Smooth muscle cell (in vitro differentiated cells): ENCODE data around the gene ZFP42. TPM values are rescaled to one million over a fixed set of nuclear protein-coding genes. Genes with fewer than 3 reads are reported as not detected.
A peak's percentile ranks its signal among the peaks of the same experiment; 100 is the strongest.

Experiments used
- DNase-seq: peaks from one replicate; lab custom pipeline; 2025; ENCODE audit not compliant: unreplicated experiment; lab: John Stamatoyannopoulos, UW
- H2AFZ ChIP-seq: fragments of 200-600 bp; sonication (generic); 2 replicates; pipeline ENCODE4 v1.6.0; 2016; ENCODE audit warnings: antibody characterized with exemption, low read depth, mild to moderate bottlenecking
- H3F3A ChIP-seq: fragments of 200-600 bp; sonication (generic); 2 replicates; pipeline ENCODE4 v1.6.0; 2017; ENCODE audit warnings: antibody characterized with exemption, low read depth
- H3K27ac ChIP-seq: fragments of 200-600 bp; sonication (generic); 2 replicates; pipeline ENCODE4 v1.5.1; 2016; ENCODE audit warnings: low read depth, mild to moderate bottlenecking
- H3K27me3 ChIP-seq: fragments of 200-600 bp; sonication (generic); 2 replicates; pipeline ENCODE4 v1.6.1; 2016; ENCODE audit warnings: low read depth, mild to moderate bottlenecking
- H3K36me3 ChIP-seq: fragments of 200-600 bp; sonication (generic); 2 replicates; pipeline ENCODE4 v1.5.1; 2016; ENCODE audit warnings: low read depth
- H3K4me1 ChIP-seq: fragments of 200-600 bp; sonication (generic); 2 replicates; pipeline ENCODE4 v1.5.1; 2016; ENCODE audit warnings: low read depth
- H3K4me2 ChIP-seq: fragments of 200-600 bp; sonication (generic); 2 replicates; pipeline ENCODE4 v1.6.0; 2016; ENCODE audit warnings: mild to moderate bottlenecking
- H3K4me3 ChIP-seq: fragments of 200-600 bp; sonication (generic); 2 replicates; pipeline ENCODE4 v1.5.1; 2016; ENCODE audit warnings: mild to moderate bottlenecking
- H3K79me2 ChIP-seq: fragments of 200-600 bp; sonication (generic); 2 replicates; pipeline ENCODE4 v1.6.0; 2016; ENCODE audit warnings: low read depth, mild to moderate bottlenecking
- H3K9ac ChIP-seq: fragments of 200-600 bp; sonication (generic); 2 replicates; pipeline ENCODE4 v1.6.0; 2016; ENCODE audit warnings: low read depth
- H3K9me3 ChIP-seq: fragments of 200-600 bp; sonication (generic); replicated peaks from 2 replicates; pipeline ENCODE4 v1.5.1; 2016; ENCODE audit warnings: low read depth
- H4K20me1 ChIP-seq: fragments of 200-600 bp; sonication (generic); 2 replicates; pipeline ENCODE4 v1.6.0; 2016; ENCODE audit warnings: low read depth
- CTCF ChIP-seq: fragments of 200-600 bp; sonication (generic); IDR thresholded peaks from 2 replicates; pipeline ENCODE4 v1.5.1; 2017; ENCODE audit warnings: borderline replicate concordance, mild to moderate bottlenecking, antibody characterized with exemption; ENCODE audit not compliant: insufficient read depth, poor library complexity, severe bottlenecking
- WGBS: methylation state at CpG from one replicate; pipeline ENCODE4 v1.1.7; 2016; ENCODE audit warnings: low lambda C conversion rate; 5-methylcytosine and 5-hydroxymethylcytosine counted together
- polyA plus RNA-seq: library from polyadenylated mRNA; unstranded; fragments of >200 nt; fragmentation: Nextera tagmentation; extraction: Ambion mirVana; gene quantifications from 2 replicates; pipeline ENCODE4 v1.2.1, GENCODE V29; 2016
- total RNA-seq: library from RNA; depleted of rRNA; stranded (reverse); fragments of >200 nt; gene quantifications from 2 replicates; pipeline ENCODE4 v1.2.3, GENCODE V29; 2014

ZFP42 gene
- 30.4 and 31.5 TPM in 2 replicates for total RNA-seq
- 15.7 and 24.0 TPM in 2 replicates for polyA plus RNA-seq

DNA sequence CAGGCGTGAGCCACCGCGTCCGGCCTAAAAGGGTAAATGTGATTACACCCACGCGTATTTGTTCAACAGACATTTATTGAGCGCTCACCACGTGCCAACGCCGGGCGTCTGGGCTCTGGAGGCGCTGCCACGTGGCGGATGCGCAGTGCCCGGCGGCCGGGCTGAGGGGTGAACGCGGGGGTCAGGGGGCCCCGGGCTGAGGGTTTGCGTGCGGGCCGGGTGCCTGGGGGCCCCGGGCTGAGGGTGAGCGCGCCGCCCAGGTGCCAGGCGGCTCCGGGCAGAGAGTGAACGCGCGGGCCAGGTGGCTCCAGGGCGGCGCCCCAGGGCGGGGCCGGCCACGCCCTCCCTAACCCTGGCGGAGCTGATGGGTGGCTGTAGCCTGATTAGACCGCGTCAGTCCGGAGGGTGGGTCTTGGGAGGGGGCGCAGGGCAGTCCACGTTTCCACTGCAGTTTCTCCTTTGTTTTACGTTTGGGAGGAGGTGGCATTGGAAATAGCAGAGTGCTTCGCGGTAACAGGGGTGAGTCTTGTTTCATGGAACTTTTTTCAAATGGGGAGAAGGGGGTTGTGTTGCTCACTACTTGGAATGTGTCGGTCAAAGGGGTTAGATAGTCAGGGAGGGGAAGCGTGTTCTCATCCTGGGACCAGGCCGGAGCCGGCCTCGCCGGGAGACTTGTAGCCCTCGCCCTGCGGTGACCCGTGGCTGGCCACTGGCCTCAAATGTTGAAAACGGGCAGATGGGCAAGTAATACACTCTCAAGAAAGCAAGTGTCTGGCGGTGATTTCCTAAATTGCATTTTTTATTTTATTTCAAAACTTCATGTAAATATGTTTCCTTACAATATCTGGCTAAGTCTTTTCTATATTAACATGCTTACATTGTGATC lies at the start of gene ZFP42:
ZFP42 (plus strand) TSS at position 450 of the 886 bp plus-strand sequence. CDS start 7,037 bp downstream, outside the sequence.
- Histone ChIP-seq H3K27me3 (no peaks in the 10 kb centered on the region), H2AFZ (peak within 1 kb of the TSS; percentile 90), H3F3A (peaks cover 11% of the 10 kb centered on the region), H3K27ac (peak within 1 kb of the TSS; percentile 31), H3K9me3 (no peaks in the 10 kb centered on the region), H3K79me2 (peaks cover 16% of the 10 kb centered on the region), H4K20me1 (peaks cover 4% of the 10 kb centered on the region), H3K36me3 (no peaks in the 10 kb centered on the region), H3K4me3 (peak within 1 kb of the TSS; percentile 51), H3K4me1 (peaks cover 7% of the 10 kb centered on the region), H3K9ac (peak within 1 kb of the TSS; percentile 37), H3K4me2 (peak within 1 kb of the TSS; percentile 85)
- TF ChIP-seq CTCF: no peak
- WGBS: 10% methylated on average over 43 of the region's 58 CpGs
- DNase-seq: no peak

DNA sequence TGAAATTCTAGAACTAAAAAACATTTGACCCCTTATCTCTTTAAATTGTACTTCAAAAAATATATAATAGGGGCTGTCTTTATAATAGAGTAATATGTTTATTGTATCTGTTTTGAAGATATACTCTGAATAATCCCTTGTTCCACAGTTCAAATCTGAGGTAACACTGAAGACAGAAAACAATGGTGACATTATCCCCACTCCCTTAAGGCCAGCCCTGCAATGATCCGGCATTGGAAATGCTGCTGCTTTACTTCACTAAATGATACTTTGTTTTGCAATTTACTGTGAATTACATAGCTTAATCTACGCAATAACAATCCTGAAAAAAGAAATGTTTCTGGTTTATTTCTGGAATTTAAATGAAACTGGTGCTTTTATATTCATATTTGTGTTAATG lies 34.4 kb upstream of the ZFP42 start:
- Histone ChIP-seq H3K27ac (no peak overlapping the region), H3K4me2 (no peak overlapping the region), H3K27me3 (no peaks in the 10 kb centered on the region), H3K79me2 (no peaks in the 10 kb centered on the region), H4K20me1 (no peaks in the 10 kb centered on the region), H3F3A (no peaks in the 10 kb centered on the region), H3K4me1 (peaks cover 3% of the 10 kb centered on the region), H3K9me3 (no peaks in the 10 kb centered on the region), H3K4me3 (no peak overlapping the region), H2AFZ (no peak overlapping the region), H3K9ac (no peak overlapping the region), H3K36me3 (no peaks in the 10 kb centered on the region)
- TF ChIP-seq CTCF: no peak
- DNase-seq: no peak
- WGBS: 96% methylated on average over 2 of the region's 2 CpGs

- WGBS: 89% methylated on average over 2 of the region's 2 CpGs
- Histone ChIP-seq H3K27ac (no peak overlapping the region), H3K9ac (no peak overlapping the region), H3K36me3 (no peaks in the 10 kb centered on the region), H3K4me2 (peak overlapping the region; percentile 46), H4K20me1 (no peaks in the 10 kb centered on the region), H3K4me3 (peak overlapping the region; percentile 4), H3F3A (no peaks in the 10 kb centered on the region), H3K9me3 (no peaks in the 10 kb centered on the region), H3K79me2 (no peaks in the 10 kb centered on the region), H2AFZ (peak overlapping the region; percentile 89), H3K4me1 (peaks cover 3% of the 10 kb centered on the region), H3K27me3 (no peaks in the 10 kb centered on the region)
- TF ChIP-seq CTCF: no peak
- DNase-seq: no peak
Observed at GRCh38 chr4:187961961-187962360, 33.6 kb upstream of the ZFP42 start.
